G401.6 (cell line): ENCODE results near the gene OR11A1.
"Not testable (repeated sequence)": the region's sequence is repeated elsewhere in the genome, so short reads cannot be mapped to it uniquely, and the experiment has no call there.

Experiments used
- FAIRE-seq: peaks from 2 replicates; lab custom pipeline; 2012; peaks lifted over from hg19 to GRCh38; lab: Jason Lieb, UNC

OR11A1 gene

GRCh38 chr6:29478740-29479139 lies 21.9 kb upstream of the OR11A1 start:
- FAIRE-seq = no peak

GRCh38 chr6:29477923-29478450 lies 21.1 kb upstream of the OR11A1 start:
- FAIRE-seq = no peak

GRCh38 chr6:29474996-29475395 lies 18.1 kb upstream of the OR11A1 start:
- no peak for FAIRE-seq

- no peak for FAIRE-seq
These were observed 9.4 kb upstream of the OR11A1 start for GRCh38 chr6:29466241-29466640.

GRCh38 chr6:29465801-29466200 lies 8.9 kb upstream of the OR11A1 start:
- FAIRE-seq = no peak

GRCh38 chr6:29465279-29465678 lies 8.4 kb upstream of the OR11A1 start:
- FAIRE-seq = no peak

GRCh38 chr6:29462022-29462421 lies 5.2 kb upstream of the OR11A1 start:
- no peak for FAIRE-seq

GRCh38 chr6:29461021-29461814 lies 4.3 kb upstream of the OR11A1 start:
- no peak for FAIRE-seq

- FAIRE-seq = no peak
These were observed 5.2 kb downstream of the OR11A1 start for GRCh38 chr6:29451471-29452193.

- FAIRE-seq = no peak
These were observed 9.2 kb downstream of the OR11A1 start for GRCh38 chr6:29447670-29448069.

GRCh38 chr6:29444031-29444430 lies 12.8 kb downstream of the OR11A1 start:
- FAIRE-seq = not testable (repeated sequence)

- no peak for FAIRE-seq
These were observed 14.2 kb downstream of the OR11A1 start for GRCh38 chr6:29442719-29443118.

GRCh38 chr6:29439006-29439405 lies 17.9 kb downstream of the OR11A1 start, which contains the start of gene OR10C1:
OR10C1 (plus strand) TSS chr6:29439306; CDS start chr6:29440016, 710 bp downstream.
- FAIRE-seq = no peak

- not testable (repeated sequence) for FAIRE-seq
These were observed 20.1 kb downstream of the OR11A1 start for GRCh38 chr6:29436730-29437129.

GRCh38 chr6:29426654-29427053 lies 30.2 kb downstream of the OR11A1 start:
- no peak for FAIRE-seq

GRCh38 chr6:29425075-29425474 lies 31.8 kb downstream of the OR11A1 start:
- no peak for FAIRE-seq

GRCh38 chr6:29424575-29424974 lies 32.3 kb downstream of the OR11A1 start:
- no peak for FAIRE-seq

GRCh38 chr6:29424168-29424567 lies 32.7 kb downstream of the OR11A1 start:
- no peak for FAIRE-seq

GRCh38 chr6:29419516-29419915 lies 37.4 kb downstream of the OR11A1 start:
- no peak for FAIRE-seq

GRCh38 chr6:29414588-29414987 lies 42.3 kb downstream of the OR11A1 start, which contains the start of gene OR12D1:
OR12D1 (plus strand) TSS chr6:29414928.
- FAIRE-seq = no peak

GRCh38 chr6:29403801-29404200 lies 53.1 kb downstream of the OR11A1 start:
- no peak for FAIRE-seq

- FAIRE-seq = no peak
These were observed 57.3 kb downstream of the OR11A1 start for GRCh38 chr6:29399525-29399924.

GRCh38 chr6:29395331-29395730 lies 61.5 kb downstream of the OR11A1 start, which contains the start of gene OR12D2:
OR12D2 (plus strand) TSS chr6:29395631; CDS start chr6:29396700, 1,069 bp downstream.
- no peak for FAIRE-seq
